ENCODE data around the gene KPTN.

Gene KPTN

DNA sequence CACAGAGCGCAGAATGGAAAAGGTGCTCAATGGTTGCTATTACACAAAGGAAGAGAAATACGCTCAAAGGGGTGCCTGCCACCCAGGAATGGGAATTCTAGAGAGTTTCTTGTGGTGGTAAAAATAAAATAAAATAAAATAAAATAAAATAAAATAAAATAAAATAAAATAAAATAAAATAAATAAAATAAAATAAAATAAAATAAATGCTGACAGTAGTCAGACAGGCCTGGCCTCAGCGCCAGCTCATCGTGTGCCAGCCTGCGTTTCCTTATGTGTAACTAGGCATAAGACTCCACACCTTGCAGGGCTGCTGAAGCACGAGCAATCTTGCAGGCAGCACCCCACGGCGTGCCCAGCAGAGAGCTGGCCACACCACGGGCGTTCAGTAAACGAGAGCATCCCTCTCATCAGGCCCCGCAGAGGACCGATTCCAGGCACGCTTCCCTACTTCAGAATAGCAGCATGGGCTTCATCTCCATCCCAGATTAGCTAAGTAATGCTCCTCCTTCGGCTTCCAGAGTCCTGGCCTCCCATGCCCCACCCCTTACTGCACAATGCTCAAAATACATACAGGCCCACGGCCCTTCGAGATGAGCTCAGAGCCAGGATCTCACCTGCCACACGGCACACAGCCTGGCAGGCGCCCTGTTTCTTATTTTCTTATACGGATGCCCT, 25.3 kb upstream of the KPTN start:
- DNase-seq (ENCODE audit: low read depth in 2 of 2) = no peak

DNA sequence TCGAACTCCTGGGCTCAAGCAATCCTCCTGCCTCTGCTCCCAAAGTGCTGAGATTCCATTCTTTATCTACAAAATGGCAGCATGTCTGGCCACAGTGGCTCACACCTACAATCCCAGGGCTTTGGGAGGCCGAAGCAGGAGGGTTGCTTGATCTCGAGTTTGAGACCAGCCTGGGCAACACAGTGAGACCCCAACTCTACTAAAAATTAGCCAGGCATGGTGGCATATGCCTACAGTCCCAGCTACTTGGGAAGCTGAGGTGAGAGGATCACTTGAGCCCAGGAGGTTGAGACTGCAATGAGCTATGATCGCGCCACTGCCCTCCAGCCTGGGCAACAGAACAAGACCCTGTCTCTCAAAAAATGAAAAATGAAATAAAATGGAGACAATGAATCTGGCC, 24.7 kb upstream of the KPTN start:
- no peak for DNase-seq (ENCODE audit: low read depth in 2 of 2)

DNA sequence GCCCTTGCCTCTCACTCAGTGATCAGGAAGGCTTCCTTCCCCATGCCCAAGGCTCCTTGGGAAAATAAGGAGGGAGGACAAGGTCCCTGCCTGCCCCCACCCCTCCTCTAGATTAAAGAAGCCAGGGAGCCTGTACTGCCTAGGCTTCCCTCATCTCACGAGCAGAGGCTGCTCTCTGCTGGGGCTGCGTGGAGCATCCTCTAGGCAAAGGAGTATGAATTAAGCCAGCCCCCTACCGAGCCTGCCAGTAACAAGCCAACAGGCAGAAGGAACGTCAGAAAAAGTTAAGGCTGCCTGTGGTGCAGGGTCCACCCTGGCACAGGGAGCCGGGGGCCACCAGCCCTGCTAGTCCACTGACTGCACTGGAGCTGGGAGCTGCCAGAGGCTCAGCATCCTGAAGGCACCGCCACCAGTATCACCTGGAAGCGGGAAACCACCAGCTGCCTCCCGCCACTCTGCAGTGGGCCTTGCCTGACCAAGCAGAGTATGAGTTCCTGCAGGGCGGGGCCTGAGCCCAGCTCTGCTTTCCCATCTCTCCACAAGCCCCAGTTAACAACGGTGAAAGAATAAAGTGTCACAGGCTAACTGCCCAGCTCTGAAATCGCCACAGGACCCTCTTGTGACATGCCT, 24.0 kb upstream of the KPTN start:
- DNase-seq (ENCODE audit: low read depth in 2 of 2) = no peak

DNA sequence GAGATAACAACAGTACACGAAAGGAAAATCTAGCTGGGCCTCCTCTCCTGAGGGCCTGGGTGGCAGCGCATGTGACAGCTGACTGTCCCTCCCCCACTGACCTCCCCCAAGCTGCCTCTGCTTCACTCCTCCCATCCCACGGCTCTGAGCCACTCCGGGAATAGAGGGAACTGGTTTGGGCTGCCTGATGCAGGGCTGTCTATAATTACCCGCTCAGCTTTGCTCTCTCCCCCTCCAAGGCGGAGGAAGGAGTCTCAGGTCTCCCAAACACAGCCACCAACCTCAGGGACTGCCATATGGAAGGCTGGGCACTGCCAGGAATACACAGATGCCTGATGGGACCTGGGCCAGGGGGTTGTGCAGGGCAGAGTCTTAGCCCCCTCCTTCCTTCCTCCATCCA, 23.0 kb upstream of the KPTN start:
- DNase-seq (ENCODE audit: low read depth in 2 of 2) = no peak

DNA sequence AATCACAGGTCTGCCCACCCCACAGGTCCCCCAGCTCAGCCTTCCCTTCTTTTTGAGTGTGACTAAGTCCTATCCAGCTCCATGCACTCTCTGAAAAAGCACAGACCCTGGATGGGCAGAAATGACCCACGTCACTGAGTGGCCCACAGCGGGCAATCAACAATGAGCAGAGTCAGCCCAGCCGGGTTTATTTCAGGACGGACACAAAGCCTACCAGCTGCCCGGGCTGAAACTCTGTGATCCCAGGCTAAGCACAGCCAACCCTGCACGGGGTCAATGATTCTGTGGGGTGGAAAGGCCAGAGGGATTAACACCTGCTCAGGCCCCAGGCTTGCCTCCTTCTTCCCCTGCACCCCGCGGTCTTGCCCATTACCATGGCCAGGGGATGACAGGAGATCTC, 22.4 kb upstream of the KPTN start:
- DNase-seq (ENCODE audit: low read depth in 2 of 2) = no peak

DNA sequence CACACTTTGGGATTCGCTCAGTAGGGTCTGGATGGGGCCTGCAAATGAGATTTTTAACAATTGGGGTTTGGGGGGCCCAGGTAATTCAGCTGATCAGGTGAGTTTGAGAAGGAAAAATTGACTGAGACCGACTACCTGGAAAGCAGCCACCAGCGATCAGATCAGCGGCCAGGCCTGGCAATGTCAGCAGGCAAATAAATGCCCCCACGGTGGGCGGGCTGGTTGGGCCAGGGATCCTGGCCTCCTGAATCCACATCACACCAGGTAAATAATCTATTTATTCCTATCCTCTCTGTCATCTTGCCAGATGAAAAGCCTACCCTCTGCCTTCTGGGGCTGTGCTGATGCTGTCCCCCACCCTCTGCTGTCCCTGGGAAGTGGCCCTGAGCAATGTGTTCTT, 21.5 kb upstream of the KPTN start:
- no peak for DNase-seq (ENCODE audit: low read depth in 2 of 2)

DNA sequence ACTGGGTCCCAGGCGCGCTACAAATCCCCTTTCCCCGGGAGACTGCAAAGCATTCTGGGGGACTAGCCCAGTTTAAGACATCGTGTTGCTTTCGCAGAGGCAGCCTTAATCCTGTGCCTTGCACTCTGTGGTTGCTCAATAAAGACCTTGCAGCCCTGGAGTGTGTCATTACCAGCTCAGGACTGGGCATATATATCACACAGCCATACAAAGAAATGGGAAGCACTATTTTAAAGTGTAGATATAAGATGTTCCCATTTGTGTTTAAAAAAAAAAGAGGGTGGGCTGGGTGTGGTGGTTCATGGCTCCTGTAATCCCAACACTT, 19.8 kb upstream of the KPTN start:
- no peak for DNase-seq (ENCODE audit: low read depth in 2 of 2)

DNA sequence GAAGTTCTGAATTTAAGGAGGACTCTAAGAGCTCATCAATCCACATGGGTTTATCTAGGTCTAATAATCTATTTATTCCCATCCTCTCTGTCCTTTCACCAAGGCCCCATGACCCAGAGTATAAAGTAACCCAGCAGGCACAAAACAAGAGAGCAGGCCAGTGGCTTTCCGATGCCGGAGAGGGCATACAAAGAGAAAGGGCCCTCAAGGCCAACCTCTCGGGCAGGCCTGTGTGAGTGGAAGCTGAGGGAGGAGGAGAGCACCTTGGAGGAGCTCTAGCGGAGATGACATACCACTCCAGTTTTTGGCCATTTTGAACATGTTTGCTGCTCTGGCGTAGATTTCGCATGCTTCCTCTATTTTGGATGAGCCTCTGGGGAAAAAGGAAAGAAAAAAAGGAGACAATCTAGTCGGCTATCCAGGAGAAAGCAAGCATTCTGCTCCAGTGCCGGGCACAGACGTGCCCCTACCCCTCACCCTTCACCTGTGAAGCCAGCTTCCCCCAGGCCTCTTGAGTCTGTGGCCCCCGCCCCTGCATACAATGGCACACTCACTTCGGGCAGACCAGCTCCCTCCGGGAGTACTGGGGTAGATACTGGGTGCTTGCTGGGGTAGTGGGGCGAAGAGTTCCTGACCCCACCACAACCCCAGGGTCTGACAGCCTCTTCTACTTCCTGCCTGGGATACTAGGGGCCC, 19.3 kb upstream of the KPTN start:
- no peak for DNase-seq (ENCODE audit: low read depth in 2 of 2)

DNA sequence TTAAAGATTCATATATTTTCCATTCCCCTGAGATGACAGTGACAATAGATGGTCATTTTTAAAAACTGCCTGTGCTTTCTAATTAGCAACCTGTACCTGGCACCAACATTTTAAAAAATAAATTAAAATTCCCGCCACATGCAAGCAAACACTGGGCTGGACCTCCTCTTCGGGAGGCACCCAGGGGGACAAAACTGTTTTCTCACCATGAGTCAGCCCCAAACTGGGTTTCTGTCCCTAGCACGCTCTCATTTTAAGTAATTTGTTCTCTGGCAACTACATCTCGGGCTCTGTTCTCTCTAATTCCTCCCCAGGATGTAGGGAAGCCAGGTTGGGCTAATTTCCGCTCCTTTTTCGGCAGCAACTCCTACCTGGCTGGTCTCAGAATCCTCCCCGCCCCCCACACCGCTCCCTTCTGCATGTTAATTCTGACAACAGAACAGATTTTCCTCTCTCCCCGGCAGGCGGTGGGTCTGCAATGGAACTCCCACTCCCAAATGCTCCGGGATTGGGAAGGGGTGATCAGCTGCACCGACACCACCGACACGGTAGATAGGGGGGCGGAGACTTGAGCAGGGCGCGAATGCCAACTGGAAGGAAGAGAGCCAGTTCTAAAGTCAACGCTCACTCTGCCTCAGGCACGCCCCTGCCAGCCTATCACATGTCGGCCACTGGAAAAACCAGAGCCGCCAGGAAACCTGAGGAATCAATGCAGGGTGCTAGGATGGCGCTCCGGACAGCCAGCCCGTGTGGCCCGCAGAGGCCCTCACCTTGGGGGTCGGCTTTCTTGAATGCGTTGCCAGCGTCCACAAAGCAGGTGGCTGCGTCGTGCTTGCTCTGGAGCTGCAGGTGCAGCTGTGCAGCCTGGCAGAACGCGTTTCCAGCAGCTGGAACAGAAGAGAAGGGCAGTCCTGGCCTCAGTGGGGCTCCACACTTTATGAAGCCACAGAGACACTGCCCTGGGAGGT, 16.1 kb upstream of the KPTN start:
- DNase-seq (ENCODE audit: low read depth in 2 of 2) = no peak

DNA sequence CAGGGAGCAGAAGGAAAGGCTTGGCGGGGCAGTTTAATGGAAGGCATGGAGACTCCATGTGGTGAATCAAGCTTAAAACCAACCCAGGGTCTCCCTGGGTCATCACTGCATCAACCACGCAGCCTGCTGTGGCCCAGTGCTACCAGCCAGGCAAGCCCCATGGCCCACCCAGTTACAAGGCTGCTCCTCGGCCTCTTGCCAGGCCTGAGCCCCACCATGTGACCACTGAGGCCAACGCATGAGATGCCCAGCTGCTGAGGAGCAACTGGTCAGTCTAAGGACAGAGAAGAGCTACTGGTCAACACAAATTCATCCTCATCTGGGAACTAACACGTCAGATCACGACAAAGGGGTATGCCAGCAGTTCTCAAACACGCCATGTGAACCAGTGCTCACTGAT, 15.4 kb upstream of the KPTN start:
- DNase-seq (ENCODE audit: low read depth in 2 of 2) = no peak

DNA sequence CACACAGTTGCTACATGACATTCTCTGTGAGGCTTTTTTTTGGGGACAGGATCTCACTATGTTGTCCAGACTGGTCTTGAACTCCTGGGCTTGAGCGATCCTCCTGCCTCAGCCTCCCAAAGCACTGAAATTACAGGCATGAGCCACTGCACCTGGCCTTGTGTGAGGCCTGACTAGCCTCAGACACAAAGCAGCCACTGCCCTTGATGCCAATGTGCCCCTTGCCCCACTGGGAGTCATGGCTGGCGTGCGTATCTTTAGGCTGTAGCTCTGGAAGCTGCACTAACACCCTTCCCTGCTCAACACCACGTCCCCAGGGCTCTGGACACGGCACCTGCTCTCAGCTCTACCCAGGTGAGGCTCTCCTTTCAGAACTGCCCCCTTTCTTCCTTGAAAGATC, 14.5 kb upstream of the KPTN start:
- DNase-seq (ENCODE audit: low read depth in 2 of 2) = no peak

DNA sequence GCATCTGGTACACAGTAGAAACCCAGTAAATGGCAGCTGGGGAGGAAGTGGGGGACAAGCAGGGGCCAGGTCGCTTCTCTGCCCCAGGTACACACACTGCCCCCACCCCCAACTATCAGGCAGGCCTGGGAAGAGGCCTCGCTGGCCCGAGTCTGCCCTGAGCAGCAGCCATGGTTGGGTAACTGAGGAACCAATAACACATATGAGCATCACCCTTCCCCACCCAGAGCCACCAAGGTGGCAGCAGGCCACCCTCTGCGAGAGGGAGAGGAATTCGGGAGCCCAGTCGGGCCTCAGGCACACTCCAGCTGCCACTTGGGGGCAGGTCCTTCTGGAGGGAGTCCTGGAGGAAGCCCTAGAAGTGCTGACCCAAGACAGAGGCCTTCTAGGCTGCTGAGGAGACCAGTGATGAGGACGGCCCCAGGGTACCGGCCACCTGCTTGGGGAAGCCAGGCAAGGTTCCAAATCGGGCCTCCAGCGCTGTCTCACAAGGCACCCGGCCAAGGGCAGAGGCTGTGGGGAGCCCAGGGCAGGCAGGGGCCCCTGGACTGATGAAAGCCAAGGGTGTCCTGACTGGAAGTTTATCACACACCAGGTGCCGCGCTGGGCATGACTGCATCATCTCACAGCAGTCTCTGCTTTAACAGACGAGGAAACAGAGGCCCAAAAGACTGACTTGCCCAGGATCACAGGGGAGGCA, 14.0 kb upstream of the KPTN start:
- no peak for DNase-seq (ENCODE audit: low read depth in 2 of 2)

DNA sequence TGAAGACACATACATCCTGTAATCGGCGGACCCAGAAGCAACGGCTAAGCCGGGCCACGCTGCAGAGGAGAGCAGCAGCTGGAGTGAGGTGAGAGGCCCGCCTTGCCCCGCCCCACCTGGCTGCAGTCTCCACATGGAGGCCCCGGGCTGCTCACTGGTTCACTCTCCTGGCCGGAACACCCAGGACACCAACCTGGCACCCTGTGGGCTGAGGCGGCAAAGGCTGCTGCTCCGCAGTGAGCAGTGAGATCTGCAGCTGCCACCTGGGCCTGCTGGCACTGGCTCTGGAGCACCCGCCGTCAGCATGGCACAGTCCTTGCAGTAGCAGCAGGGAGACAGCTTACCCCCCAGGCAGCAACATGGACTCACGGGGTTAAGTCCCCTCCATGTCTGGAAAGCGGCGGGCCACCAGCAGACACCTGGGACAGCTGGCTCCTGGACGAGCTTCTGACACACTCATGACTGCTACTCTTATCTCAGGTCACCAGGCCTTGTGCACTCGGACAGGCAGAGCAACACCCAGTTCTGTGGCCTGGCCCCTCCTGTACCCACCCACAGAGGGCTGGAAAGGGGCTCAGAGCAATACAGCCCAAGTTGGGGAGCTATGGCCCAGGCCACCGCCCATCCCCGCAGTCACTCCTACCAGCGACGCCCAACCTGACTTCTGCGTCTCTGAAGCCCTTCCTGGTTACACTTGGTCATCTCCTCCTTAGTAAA, 13.2 kb upstream of the KPTN start:
- no peak for DNase-seq (ENCODE audit: low read depth in 2 of 2)

DNA sequence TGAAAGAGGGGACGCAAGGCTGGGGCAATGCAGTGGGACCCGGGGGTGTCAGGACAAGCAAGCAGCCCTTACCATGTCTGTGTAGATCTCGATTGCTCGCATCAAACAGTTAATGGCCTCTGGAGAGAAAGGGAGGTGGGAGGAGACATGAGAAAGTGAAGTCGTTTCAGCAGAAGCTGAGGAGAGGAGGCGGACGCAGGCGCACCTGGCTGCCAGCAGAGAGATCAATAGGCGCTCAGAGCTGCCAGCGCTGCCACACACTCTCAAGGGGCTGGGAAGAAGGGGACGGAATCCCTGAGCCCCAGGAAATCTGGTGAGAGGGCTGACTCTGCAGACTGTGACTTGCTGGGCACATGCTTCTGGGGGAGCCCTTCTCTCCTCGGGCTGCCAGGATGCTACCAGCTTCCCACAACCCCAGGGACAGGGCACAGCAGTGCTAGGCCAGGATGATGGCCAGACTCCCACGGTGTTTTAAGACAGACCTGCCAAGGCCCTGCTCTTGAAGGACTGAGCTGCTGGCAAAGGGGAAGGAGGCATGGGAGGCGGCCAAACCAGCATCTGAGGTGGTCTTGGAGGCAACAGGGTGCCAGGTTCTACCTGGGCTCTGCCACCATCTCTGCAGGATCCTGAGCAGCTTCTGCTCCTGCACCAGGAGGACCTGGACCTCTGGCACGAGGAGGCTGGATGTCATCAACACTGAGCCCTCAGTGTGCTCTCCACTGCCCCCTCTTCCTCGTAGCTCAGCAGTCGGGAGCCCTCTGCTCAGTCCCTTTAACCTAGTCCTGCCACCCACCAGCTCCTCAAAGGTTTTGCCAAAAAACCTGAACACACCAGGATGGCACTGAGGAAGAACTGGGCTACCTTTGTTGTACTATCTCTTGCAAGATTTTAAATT, 11.7 kb upstream of the KPTN start:
- no peak for DNase-seq (ENCODE audit: low read depth in 2 of 2)

DNA sequence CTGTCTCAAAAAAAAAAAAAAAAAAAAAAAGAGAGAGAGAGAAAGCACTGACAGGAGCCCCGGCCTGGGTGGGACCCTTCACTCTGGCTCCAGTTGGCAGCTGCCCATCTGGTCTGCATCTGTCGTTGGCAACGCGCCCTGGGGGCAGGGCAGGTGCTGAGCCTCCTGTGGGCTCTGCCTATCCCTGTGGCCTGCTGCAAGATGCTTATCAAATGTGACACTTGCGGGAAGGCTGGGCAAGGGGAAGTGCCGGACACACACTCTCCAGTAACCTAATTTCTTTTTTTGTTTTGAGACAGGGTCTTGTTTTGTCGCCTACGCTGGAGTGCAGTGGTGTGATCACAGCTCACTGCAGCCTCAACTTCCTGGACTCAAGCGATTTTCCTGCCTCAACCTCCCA, 10.7 kb upstream of the KPTN start:
- no peak for DNase-seq (ENCODE audit: low read depth in 2 of 2)

DNA sequence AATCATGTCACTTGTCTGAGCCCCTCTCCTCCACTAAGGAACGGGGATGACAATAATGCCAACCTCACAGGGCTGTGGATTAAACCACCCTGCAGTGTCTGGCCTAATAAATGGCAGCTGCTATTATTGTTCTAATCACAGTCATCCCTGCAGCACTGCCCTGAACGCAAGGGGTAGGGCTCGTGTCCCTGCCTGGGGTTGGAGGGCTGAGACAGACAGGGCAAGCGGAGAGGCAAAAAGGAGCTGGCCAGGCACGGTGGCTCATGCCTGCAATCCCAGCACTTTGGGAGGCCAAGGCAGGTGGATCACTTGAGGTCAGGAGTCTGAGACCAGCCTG, 10.2 kb upstream of the KPTN start:
- no peak for DNase-seq (ENCODE audit: low read depth in 2 of 2)

DNA sequence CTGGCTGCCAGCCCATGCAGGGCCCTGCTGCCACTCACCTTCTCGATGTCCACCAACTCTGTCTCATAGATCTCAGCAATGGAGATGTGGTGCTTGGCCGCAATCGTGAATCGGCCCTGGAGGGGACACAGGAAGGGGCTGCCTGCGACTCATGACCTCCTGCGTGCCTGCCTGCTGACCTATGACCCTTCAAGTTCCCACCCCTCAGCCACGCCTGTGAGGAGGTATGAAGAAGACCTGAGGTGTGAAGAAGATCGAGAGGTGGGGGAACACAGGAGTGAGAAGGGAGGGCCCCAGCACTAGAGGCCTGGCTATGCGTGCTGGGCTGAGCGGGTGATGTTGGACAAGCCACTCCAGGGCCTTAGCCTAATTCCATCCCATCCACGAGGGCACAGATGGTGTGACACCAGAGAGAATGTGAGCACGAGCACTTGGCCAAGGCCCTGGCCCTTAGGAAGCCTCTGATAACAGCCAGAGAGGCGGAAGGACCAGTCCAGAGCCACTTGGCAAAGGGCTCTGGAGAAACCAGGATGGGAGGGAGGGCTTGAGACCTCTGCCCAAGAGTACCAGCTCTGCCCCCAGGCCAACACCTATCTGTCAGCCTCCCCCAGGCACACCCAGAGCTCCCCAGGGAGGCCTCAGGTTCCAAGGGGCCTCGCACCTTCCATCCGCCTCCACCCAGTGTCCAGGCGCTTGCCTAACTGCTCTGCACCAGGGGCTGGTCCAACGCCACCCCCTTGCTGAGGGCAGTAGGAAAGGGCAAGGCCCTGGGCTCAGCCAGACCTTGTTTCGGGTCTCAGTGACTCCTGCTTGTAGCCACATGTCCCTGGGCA, 9.6 kb upstream of the KPTN start:
- DNase-seq (ENCODE audit: low read depth in 2 of 2) = no peak

DNA sequence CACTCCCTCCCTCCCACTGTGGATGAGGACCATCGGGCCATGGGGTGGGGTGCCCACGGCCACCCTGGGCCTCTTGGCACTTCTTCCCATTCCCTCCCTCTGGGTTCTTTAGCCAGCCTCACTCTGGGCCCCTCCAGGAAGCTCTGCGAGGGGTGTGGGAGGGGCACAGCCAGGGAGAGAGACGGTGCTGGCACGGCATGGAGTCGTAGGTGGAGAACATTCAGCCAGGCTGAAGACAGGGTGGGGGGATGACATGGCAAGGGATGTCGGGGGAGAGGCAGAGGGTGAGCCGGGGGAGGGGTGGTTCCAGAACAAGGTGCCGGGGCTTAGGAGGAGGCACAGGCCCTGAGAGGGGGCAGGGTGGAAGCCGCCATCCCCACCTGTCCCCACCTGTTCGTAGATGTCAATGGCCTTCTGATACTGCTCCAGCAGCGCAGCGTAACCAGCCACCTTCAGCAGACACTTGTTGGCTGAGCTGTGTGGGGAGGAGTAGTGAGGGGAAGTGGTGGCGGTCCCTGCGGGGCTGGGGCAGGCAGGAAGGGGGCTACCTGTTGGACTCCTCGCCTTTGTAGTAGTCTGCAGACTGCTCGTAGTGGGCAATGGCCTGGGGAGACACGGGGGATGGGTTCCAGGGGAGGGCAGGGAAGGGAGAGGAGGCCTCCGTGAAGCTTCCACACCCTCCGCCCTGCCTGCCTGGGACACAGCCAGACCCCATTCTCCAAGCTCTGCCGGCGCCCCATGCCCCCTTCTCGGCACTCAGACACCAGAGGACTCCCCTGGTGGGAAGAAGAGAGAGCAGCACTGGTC, 8.8 kb upstream of the KPTN start:
- DNase-seq (ENCODE audit: low read depth in 2 of 2) = no peak
